Measurements from ENCODE around the gene AGT.

GRCh38 chr1:230713138-230713537, 784 bp downstream of the AGT start:
- TF ChIP-seq POLR2A (IDR thresholded peaks at IDR 0.05) (no peak), CTCF (IDR thresholded peaks at IDR 0.05) (no peak), EP300 (IDR thresholded peaks at IDR 0.05) (no peak), POLR2AphosphoS5 (IDR thresholded peaks at IDR 0.05) (no peak)
